PC-9 (cell line): ENCODE data around the gene ZC3HAV1.

Source experiments
- CTCF ChIP-seq: fragments of 200-600 bp; sonication (generic); conservative IDR thresholded peaks from 2 replicates; pipeline ENCODE4 v1.6.1; 2017; ENCODE audit warnings: mixed run types, antibody characterized with exemption, mild to moderate bottlenecking, moderate library complexity
- EZH2 ChIP-seq: fragments of 200-600 bp; sonication (generic); IDR thresholded peaks from 2 replicates; pipeline ENCODE4 v1.8.0; 2017; ENCODE audit warnings: antibody characterized with exemption, low read depth

- TF ChIP-seq CTCF (no peak), EZH2 (no peak)
Observed at GRCh38 chr7:139105484-139105883, 4.0 kb downstream of the ZC3HAV1 start.
